Kidney glomerular epithelial cell (primary cell): Measurements from ENCODE around the gene LMOD1.
A peak's percentile ranks its signal among the peaks of the same experiment; 100 is the strongest.
"Not testable (repeated sequence)": the region's sequence is repeated elsewhere in the genome, so short reads cannot be mapped to it uniquely, and the experiment has no call there.

ENCODE experiments used
- DNase-seq: peaks from one replicate; lab custom pipeline; 2025; lab: John Stamatoyannopoulos, UW

Gene LMOD1

DNA sequence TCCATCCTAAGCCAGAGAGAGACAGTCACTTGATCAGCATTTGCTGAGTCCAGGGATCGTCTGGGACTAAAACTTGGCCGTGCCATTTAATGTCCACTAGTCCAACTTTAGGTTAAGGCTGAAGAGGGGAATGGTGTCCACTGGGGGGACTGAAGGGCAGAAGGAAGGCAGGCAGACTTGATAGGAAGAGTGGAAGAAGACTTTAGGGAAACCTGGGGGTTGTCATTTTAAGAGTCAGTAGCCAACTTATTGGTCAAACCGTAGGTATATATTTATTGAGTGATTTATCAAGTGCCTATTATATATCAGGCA lies 1.3 kb upstream of the LMOD1 start:
- DNase-seq, result no peak

DNA sequence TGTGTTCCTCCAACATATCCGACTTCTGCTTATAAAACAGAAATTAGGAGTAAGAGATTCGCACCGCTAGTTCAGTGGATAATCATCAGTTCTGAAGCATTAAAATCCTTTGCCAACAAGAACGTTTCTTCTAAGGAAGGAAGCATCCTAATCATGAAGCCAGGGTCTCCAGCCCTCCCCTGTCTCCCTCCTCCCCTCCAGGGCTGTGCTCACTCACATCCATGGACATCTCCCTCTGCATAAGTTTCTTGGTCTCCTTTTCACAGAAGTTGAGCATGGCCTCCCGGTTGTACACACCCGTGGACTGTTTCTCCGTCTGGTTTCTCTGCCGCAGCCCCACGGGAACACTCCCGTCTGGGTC lies 505 bp downstream of the LMOD1 start:
- no peak for DNase-seq

GRCh38 chr1:201945157-201945556 lies 1.2 kb downstream of the LMOD1 start:
- DNase-seq, result no peak

- DNase-seq, result no peak
Measured at GRCh38 chr1:201944639-201945038, 1.7 kb downstream of the LMOD1 start.

GRCh38 chr1:201944002-201944401 lies 2.3 kb downstream of the LMOD1 start:
- no peak for DNase-seq

DNA sequence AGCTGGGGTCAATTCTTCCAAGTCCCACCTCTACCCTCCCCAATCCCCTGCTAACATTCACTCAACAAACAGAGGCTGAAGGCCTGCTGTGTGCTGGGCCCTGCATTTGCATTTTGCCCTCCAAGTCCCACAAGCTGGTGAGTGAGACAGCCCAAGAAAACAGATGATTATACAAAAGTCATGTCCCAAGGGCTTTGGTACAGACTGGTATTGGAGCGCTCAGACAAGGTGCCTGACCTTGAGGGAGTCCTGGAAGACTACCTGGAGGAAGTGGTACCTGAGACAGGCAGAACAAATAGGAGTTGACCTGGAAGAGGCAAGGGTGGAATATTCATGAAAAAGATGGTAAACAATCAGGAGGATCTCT lies 4.2 kb downstream of the LMOD1 start:
- no peak for DNase-seq

GRCh38 chr1:201941420-201942128 lies 4.8 kb downstream of the LMOD1 start:
- DNase-seq, result peak; percentile 25

DNA sequence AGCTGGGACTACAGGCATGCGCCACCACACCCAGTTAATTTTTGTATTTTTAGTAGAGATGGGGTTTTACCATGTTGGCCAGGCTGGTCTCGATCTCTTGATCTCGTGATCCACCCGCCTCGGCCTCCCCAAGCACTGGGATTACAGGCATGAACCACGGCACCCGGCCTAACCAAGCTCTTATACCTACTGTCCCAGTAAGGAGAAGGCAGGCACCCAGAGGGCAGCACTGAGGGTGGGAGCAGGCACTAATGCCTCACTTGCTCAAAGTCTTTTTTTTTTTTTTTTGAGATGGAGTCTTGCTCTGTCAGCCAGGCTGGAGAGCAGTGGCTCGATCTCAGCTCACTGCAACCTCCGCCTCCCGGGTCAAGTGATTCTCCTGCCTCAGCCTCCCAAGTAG lies 6.0 kb downstream of the LMOD1 start:
- DNase-seq, result not testable (repeated sequence)

DNA sequence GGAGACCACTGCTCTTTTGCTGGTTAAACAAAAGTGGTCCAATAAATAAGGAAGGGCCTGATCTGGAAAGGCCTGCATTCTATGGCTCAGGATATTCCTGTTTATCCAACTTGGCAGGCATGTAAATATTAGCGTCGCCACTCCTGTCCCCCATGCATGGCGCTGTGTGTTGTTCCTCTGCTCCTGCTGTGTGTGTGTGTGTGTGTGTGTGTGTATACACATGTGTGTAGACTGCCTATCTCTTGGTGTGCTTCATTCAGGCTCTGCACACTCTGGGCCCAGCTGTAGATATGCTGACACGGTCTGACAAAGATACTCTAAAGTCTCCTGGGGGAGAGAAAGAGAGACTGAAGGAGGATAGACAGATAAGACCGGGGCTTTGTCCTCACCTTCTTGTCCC lies 6.8 kb downstream of the LMOD1 start:
- no peak for DNase-seq

DNA sequence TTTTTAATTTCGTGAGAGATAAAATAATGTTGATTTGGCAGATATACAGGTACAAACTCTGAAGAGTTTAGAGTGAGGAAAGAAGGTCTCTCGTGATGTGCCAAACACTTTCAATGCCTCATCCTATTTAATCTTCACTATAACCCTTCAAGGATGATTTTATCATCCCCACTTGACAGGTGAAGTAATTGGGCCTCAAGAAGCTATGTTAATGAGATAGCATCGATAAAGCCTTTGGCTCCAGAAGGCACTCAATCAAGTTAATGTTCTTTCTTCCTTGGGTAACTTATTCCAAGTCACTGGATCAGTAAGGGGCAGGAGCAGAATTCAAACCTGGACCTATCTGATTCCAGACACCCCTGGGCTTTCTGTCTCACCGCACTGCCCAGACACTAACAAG lies 7.2 kb downstream of the LMOD1 start:
- DNase-seq, result no peak

DNA sequence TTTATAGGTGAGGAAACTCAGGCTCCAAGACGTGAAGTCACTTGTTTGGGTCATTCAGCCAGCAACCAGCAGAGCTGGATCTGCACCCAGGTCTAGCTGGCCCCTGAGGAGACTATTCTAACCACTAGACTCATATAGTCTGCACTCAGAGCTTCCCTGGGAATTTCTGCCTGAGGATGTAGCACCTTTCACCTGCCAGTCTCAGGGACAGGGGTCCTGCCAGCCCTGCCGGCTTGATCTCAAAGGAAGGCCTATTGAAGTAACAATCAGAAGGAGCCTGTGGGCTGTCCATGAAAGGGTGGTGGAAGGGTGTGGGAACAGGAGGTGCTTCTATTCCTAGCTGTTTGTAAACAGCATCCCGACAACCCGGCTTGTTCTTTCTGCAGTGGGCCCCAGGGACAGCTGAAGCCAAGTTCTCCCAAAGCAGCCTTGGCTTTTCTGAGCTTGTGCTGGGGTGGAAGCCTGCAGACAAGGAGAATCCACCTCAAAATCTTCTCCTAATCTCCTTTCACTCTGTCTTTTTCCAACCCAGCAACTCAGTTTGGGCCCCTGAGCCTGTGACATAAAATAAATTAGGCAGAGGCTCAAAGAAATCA lies 7.8 kb downstream of the LMOD1 start:
- no peak for DNase-seq

GRCh38 chr1:201937624-201938213 lies 8.6 kb downstream of the LMOD1 start:
- DNase-seq, result peak; percentile 65

DNA sequence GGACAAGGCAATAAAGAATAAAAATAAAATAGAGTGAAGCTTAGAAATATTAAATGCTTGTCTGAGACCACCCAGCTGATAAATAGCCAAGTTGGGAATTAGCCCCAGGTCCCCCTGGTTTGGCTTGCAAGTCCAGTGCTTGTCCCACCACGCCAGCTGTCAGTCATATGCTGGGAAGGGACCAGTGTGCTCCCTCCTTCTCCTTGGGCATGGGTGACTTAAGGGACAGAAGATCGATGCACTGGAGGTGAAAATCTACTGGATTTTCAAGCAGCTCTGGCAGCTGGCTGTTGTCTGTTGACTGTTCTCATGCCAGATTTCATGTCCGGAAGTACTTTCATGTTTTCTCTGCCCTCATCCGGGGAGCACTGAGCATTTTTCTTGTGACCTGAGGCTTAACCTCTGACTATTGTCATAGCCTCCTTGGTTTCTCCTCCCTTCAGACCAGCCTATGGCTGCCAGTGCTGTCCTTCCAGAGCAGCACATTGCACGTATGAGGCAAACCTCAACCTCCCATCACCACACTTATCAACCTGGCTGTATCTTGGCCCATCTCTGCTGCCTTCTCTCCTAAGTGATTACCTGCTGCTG lies 12.4 kb downstream of the LMOD1 start:
- peak; percentile 47 for DNase-seq

DNA sequence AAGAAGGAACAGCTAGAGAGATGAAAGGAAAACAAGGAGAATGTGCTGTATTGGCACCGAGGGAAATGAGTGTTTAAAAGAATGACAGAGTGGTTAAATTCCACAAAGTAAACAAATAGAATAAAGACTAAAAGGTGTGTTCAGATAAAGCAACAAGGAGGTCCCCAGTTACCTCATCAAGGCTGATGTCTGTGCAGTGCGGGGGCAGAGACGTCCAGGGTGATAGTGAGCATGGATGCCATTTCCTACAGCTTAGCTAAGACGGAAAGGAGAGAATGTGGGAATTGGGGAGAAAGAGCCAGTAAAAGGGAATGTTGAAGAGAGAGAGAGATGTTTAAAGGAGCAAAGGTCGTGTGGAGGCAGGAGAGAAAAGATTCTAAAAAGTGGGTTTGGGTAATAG lies 15.5 kb downstream of the LMOD1 start:
- DNase-seq, result no peak

- no peak for DNase-seq
Measured at GRCh38 chr1:201930137-201930536, 16.2 kb downstream of the LMOD1 start.

DNA sequence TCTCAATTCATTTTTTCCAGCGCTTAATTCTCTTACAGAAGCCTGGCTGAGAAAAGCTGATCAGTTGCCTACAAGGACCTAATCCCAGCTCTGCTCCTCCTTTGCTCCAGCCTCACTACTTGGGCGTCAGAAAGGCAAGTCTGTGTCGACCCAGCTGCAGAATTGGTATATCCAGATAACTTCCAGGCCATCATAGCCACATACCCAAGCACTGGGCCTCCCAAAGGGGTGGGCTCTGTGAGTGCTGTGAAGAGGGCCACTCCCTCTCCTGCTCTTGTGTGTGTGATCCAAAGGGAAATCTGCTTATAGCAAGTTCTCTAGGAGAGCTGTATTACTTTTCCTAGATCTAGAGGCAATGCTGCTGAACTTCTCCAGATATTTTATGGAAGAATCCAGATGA lies 18.1 kb downstream of the LMOD1 start:
- DNase-seq, result no peak

DNA sequence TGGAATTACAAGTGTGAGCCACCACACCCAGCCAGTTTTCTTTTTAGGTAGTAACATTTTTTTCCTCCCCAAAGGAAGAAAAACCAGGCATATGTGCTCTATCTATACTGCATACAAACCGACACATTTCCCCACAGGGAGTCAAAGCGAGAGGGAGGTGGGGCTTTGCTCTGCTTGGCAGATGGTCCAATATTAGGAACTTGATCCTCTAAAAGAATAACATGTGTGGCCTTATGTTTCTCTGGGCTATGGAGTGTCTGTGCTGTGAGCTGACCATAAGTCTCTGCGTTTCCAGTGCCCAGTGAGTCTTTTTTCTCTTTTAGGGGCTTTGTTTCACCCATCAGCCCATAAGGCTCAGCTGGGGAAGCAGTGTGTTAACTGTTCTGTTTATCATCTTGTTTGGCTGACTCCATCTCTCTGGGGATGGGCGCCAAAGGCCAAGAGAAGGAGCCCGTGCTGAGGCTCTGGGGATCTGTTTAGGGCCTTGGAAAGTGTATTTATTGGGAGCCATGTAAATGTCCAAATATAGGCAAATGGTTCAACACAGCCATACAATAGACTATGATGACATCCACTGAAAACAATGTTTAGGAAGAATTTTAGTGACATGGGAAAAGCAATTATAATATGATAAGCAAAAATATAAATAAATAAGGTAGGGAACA lies 20.2 kb downstream of the LMOD1 start:
- no peak for DNase-seq

GRCh38 chr1:201925301-201925567 lies 21.1 kb downstream of the LMOD1 start:
- DNase-seq, result no peak

DNA sequence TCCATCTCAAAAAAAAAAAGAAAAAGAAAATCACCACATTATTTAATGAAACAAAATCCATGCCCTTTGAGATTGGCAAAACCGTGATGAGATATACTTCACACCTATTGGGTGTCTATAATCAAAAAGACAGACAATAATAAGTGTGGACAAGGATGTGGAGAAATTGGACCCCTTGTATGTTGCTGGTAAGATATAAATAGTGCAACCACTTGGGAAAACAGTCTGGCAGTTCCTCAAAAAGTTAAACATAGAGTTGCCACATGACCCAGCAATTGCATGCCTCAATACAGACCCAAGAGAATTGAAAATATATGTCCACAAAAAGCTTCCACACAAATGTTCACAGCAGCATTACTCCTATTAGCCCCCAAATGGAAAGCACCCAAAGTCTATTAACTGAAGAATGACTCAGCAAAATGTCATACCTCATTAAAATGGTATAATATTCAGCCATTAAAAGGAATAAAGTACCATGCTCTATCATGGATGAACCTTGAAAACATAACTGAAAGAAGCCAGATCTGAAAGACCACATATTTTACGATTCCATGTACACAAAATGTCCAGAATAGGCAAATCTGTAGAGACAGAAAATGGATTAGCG lies 24.3 kb downstream of the LMOD1 start:
- DNase-seq, result no peak

GRCh38 chr1:201918343-201918742 lies 28.0 kb downstream of the LMOD1 start:
- DNase-seq, result no peak

DNA sequence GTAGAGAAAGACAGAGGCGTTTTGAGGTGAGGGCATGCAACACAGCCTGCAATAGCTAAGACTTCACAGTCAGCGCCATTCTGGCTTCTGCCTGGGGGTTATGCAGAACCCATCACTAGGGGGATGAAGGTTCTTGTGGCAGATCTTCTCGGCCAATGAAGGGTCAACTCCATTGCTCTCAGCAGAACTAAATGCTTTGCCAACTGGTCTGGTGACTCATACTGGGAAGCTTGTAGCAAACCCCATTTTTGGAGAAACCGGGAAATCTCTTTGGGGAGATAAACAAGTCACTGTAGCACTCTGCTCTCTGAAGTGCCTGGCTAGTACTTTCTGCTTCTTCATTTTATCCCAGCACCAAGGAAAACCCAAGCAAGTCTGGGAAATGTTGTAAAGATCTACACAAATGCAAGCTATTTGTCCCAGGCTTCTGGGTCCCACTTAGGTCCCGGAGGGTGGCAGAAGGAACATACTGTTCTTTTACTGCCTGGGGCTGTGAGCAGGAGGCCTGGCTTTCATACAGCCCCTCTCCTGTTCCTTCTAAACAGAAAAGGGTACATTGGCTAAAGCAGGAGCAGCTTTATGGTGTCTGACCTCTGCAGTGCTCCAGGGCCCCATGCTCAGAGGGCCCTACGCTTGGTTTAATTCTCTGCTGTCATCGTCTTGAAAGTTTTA lies 28.9 kb downstream of the LMOD1 start:
- peak; percentile 35 for DNase-seq

GRCh38 chr1:201916649-201917249 lies 29.6 kb downstream of the LMOD1 start:
- DNase-seq, result peak; percentile 91
